Ovary (tissue), 3 donors: ENCODE measurements around the gene RBMX2.
"Not testable (repeated sequence)": the region's sequence is repeated elsewhere in the genome, so short reads cannot be mapped to it uniquely, and the experiment has no call there.

Experiments used
- EP300 ChIP-seq: sonication (generic); formaldehyde crosslinking; IDR thresholded peaks from one replicate; pipeline ENCODE4 v1.6.1; 2017; ENCODE audit warnings: antibody characterized with exemption
- TF ChIP-seq, protein P1 (sequence below), 3 donors: fragments of 450-650 bp in 2 of 3; fragments of 200-600 bp in 1 of 3; IDR thresholded peaks; one replicate each; pipeline versions ENCODE4 v1.5.1 to v1.8.0; 2016 to 2022; ENCODE audit warnings: antibody characterized with exemption in 3 of 3, mild to moderate bottlenecking in 1 of 3
- donor health status: DM: no; HTN: no; CAD: no.

DNA sequence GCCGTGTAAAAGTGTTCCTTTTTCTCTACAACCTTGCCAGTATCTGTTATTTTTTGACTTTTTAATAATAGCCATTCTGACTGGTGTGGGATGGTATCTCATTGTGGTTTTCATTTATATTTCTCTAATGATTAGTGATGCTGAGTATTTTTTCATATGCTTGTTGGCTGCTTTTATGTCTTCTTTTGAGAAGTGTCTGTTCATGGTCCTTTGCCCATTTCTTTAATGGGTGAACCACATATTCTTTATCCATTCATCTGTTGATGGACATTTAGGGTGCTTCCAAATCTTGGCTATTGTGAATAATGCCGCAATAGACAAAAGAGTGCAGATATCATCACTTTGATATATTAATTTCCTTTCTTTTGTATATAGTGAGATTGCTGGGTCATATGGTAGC is 36.2 kb downstream of the RBMX2 start:
- TF ChIP-seq, protein P1, sequence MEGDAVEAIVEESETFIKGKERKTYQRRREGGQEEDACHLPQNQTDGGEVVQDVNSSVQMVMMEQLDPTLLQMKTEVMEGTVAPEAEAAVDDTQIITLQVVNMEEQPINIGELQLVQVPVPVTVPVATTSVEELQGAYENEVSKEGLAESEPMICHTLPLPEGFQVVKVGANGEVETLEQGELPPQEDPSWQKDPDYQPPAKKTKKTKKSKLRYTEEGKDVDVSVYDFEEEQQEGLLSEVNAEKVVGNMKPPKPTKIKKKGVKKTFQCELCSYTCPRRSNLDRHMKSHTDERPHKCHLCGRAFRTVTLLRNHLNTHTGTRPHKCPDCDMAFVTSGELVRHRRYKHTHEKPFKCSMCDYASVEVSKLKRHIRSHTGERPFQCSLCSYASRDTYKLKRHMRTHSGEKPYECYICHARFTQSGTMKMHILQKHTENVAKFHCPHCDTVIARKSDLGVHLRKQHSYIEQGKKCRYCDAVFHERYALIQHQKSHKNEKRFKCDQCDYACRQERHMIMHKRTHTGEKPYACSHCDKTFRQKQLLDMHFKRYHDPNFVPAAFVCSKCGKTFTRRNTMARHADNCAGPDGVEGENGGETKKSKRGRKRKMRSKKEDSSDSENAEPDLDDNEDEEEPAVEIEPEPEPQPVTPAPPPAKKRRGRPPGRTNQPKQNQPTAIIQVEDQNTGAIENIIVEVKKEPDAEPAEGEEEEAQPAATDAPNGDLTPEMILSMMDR (IDR thresholded peaks at IDR 0.05) = not testable (repeated sequence)
- not testable (repeated sequence) for TF ChIP-seq EP300
